DOHH2 (cell line): ENCODE results near the gene MED4.
A peak's percentile ranks its signal among the peaks of the same experiment; 100 is the strongest.

Experiments used
- H3F3A ChIP-seq: fragments of 200-600 bp; sonication (generic), shearing (Covaris generic); 2 replicates; pipeline ENCODE4 v1.6.0; 2016; ENCODE audit warnings: antibody characterized with exemption, mild to moderate bottlenecking; ENCODE audit not compliant: control insufficient read depth, insufficient read depth
- H3K27ac ChIP-seq: fragments of 200-600 bp; sonication (generic); 2 replicates; pipeline ENCODE4 v1.5.1; 2014; ENCODE audit warnings: low read depth, mild to moderate bottlenecking, low read length, moderate library complexity
- H3K27me3 ChIP-seq: fragments of 200-600 bp; sonication (generic); 2 replicates; pipeline ENCODE4 v1.6.1; 2014; ENCODE audit warnings: mild to moderate bottlenecking, low read length, mixed read lengths; ENCODE audit not compliant: control insufficient read depth
- H3K36me3 ChIP-seq: fragments of 200-600 bp; sonication (generic); 2 replicates; pipeline ENCODE4 v1.6.1; 2014; ENCODE audit warnings: mild to moderate bottlenecking, low read length, moderate library complexity, mixed read lengths; ENCODE audit not compliant: control insufficient read depth
- H3K4me1 ChIP-seq: fragments of 200-600 bp; sonication (generic); 2 replicates; pipeline ENCODE4 v1.6.1; 2014; ENCODE audit warnings: mild to moderate bottlenecking, low read length, mixed read lengths; ENCODE audit not compliant: control insufficient read depth
- H3K4me2 ChIP-seq: fragments of 200-600 bp; sonication (generic); 2 replicates; pipeline ENCODE4 v1.6.0; 2014; ENCODE audit warnings: mild to moderate bottlenecking, low read length, moderate library complexity
- H3K4me3 ChIP-seq: fragments of 200-600 bp; sonication (generic); 2 replicates; pipeline ENCODE4 v1.5.1; 2014; ENCODE audit warnings: mild to moderate bottlenecking, low read length, mixed read lengths
- H3K79me2 ChIP-seq: fragments of 200-600 bp; sonication (generic); 2 replicates; pipeline ENCODE4 v1.6.1; 2014; ENCODE audit warnings: mild to moderate bottlenecking, low read length, mixed read lengths; ENCODE audit not compliant: control insufficient read depth
- H3K9me2 ChIP-seq: fragments of 200-600 bp; sonication (generic); replicated peaks from 2 replicates; pipeline ENCODE4 v1.6.1; 2014; ENCODE audit warnings: mild to moderate bottlenecking, low read length, mixed read lengths; ENCODE audit not compliant: control insufficient read depth
- H3K9me3 ChIP-seq: fragments of 200-600 bp; sonication (generic); 2 replicates; pipeline ENCODE4 v1.6.1; 2014; ENCODE audit warnings: antibody characterized with exemption, low read length, mixed read lengths; ENCODE audit not compliant: control insufficient read depth, insufficient read depth
- H4K20me1 ChIP-seq: fragments of 200-600 bp; sonication (generic); 2 replicates; pipeline ENCODE4 v1.6.0; 2014; ENCODE audit warnings: low read depth, mild to moderate bottlenecking, antibody characterized with exemption, low read length, moderate library complexity; ENCODE audit not compliant: control insufficient read depth, insufficient read depth
- CTCF ChIP-seq: fragments of 200-600 bp; sonication (generic); IDR thresholded peaks from one replicate; pipeline ENCODE4 v1.5.1; 2014; ENCODE audit warnings: antibody characterized with exemption, mild to moderate bottlenecking, low read depth, low read length; ENCODE audit not compliant: poor library complexity, severe bottlenecking
- EZH2phosphoT487 ChIP-seq: fragments of 200-600 bp; sonication (generic); IDR thresholded peaks from 2 replicates; pipeline ENCODE4 v1.6.1; 2017; ENCODE audit warnings: borderline replicate concordance, mild to moderate bottlenecking, antibody characterized with exemption, low read length, moderate library complexity, mixed read lengths

Gene MED4

GRCh38 chr13:48126944-48127830, 32.3 kb upstream of the MED4 start:
- Histone ChIP-seq H4K20me1 (no peaks in the 10 kb centered on the region), H3K27me3 (no peaks in the 10 kb centered on the region), H3K27ac (no peak overlapping the region), H3F3A (no peaks in the 10 kb centered on the region), H3K9me2 (no peaks in the 10 kb centered on the region), H3K9me3 (no peaks in the 10 kb centered on the region), H3K4me2 (peak overlapping the region; percentile 37), H3K36me3 (no peaks in the 10 kb centered on the region), H3K4me3 (no peak overlapping the region), H3K79me2 (no peaks in the 10 kb centered on the region), H3K4me1 (peaks cover 14% of the 10 kb centered on the region)
- no peak for TF ChIP-seq EZH2phosphoT487
- TF ChIP-seq CTCF, result peak; percentile 77

GRCh38 chr13:48125794-48126228, 30.9 kb upstream of the MED4 start:
- Histone ChIP-seq H3K27ac (no peak overlapping the region), H3K4me3 (no peak overlapping the region), H3K4me2 (no peak overlapping the region), H3K79me2 (no peaks in the 10 kb centered on the region), H3K9me3 (no peaks in the 10 kb centered on the region), H4K20me1 (no peaks in the 10 kb centered on the region), H3K9me2 (no peaks in the 10 kb centered on the region), H3K27me3 (no peaks in the 10 kb centered on the region), H3F3A (no peaks in the 10 kb centered on the region), H3K36me3 (no peaks in the 10 kb centered on the region), H3K4me1 (peaks cover 9% of the 10 kb centered on the region)
- no peak for TF ChIP-seq EZH2phosphoT487
- TF ChIP-seq CTCF, result no peak

- no peaks in the 10 kb centered on the region for H3F3A ChIP-seq
- H3K4me2 ChIP-seq, result no peak overlapping the region
- no peaks in the 10 kb centered on the region for H3K9me3 ChIP-seq
- H3K27ac ChIP-seq, result no peak overlapping the region
- no peaks in the 10 kb centered on the region for H3K36me3 ChIP-seq
- peaks cover 9% of the 10 kb centered on the region for H3K4me1 ChIP-seq
- no peak for TF ChIP-seq EZH2phosphoT487
- no peak for TF ChIP-seq CTCF
- no peaks in the 10 kb centered on the region for H3K79me2 ChIP-seq
- no peaks in the 10 kb centered on the region for H4K20me1 ChIP-seq
- H3K4me3 ChIP-seq, result no peak overlapping the region
- no peaks in the 10 kb centered on the region for H3K27me3 ChIP-seq
- no peaks in the 10 kb centered on the region for H3K9me2 ChIP-seq
These were observed 28.9 kb upstream of the MED4 start for GRCh38 chr13:48123812-48124211.
